Thyroid gland (tissue), 4 donors: ENCODE results near the gene STRADA. TPM values are rescaled to one million over a fixed set of nuclear protein-coding genes. Genes with fewer than 3 reads are reported as not detected.
A peak's percentile ranks its signal among the peaks of the same experiment; 100 is the strongest.

Experiments
- DNase-seq, 2 donors: peaks; one replicate each; pipeline ENCODE4 v3.0.0-alpha.2; 2019
- H3K27ac ChIP-seq, 3 donors: fragments of 200-600 bp; sonication (generic); 1 replicate in 2 of 3; 2 replicates in 1 of 3; pipeline ENCODE4 v1.5.1; 2016 to 2019; ENCODE audit warnings: mild to moderate bottlenecking in 1 of 3, moderate library complexity in 1 of 3
- H3K27me3 ChIP-seq: fragments of 200-600 bp; sonication (generic); one replicate; pipeline ENCODE4 v1.5.1; 2019
- H3K36me3 ChIP-seq, 2 donors: fragments of 200-600 bp; sonication (generic); one replicate each; pipeline ENCODE4 v1.5.1; 2016 to 2019
- H3K4me1 ChIP-seq, 2 donors: fragments of 200-600 bp; sonication (generic); one replicate each; pipeline ENCODE4 v1.5.1; 2017 to 2019
- H3K4me3 ChIP-seq, 3 donors: fragments of 200-600 bp; sonication (generic); replicated peaks in 1 of 3; 1 replicate in 2 of 3; 2 replicates in 1 of 3; pipeline ENCODE4 v1.5.1; 2016; ENCODE audit warnings: mild to moderate bottlenecking in 1 of 3
- H3K9me3 ChIP-seq: fragments of 200-600 bp; sonication (generic); one replicate; pipeline ENCODE4 v1.5.1; 2017
- CTCF ChIP-seq, 6 experiments: fragments of 200-600 bp in 3 of 6; fragments of 450-650 bp in 3 of 6; sonication (generic) in 3 of 6; IDR thresholded peaks; one replicate each; pipeline ENCODE4 v1.5.1; 2016 to 2019; ENCODE audit warnings: antibody characterized with exemption in 6 of 6, mild to moderate bottlenecking in 2 of 6, inconsistent platforms in 1 of 6, moderate library complexity in 1 of 6
- POLR2A ChIP-seq, 2 donors: fragments of 450-650 bp; IDR thresholded peaks; one replicate each; pipeline ENCODE4 v1.6.1; 2017; ENCODE audit warnings: antibody characterized with exemption in 2 of 2, mild to moderate bottlenecking in 2 of 2, moderate library complexity in 1 of 2
- WGBS, 2 donors: methylation state at CpG; one replicate each; pipeline ENCODE4 v1.1.5; 2017; 5-methylcytosine and 5-hydroxymethylcytosine counted together
- intact Hi-C: fragments of 100-400 bp; cut with DNase I; formaldehyde crosslinking; loops from one replicate; pipeline ENCODE4 v1.15.1; 2023
- total RNA-seq, 4 donors: library from RNA; depleted of rRNA; stranded (reverse); fragments of >200 nt; gene quantifications; one replicate each; pipeline ENCODE4 v1.2.3, GENCODE V29; 2016

The STRADA gene
- total RNA-seq, 4 donors from 2014 or later: 28.6 to 44.6 (median 32.2) TPM

- Histone ChIP-seq H3K4me3 (no peak overlapping the region), H3K9me3 (no peaks in the 10 kb centered on the region), H3K27ac (peak overlapping the region; percentile 12 to 60 (median 21)), H3K36me3 (peaks cover 3 to 5% of the 10 kb centered on the region in 2 donors), H3K4me1 (peaks cover 11 to 21% of the 10 kb centered on the region in 2 donors), H3K27me3 (no peaks in the 10 kb centered on the region)
- WGBS, 2 donors: 35 to 41% methylated on average over 3 of the region's 3 CpGs
- TF ChIP-seq POLR2A (IDR thresholded peaks at IDR 0.05): no peak
- TF ChIP-seq CTCF (IDR thresholded peaks at IDR 0.05): no peak
- DNase-seq: peak; percentile 75 to 80
- intact Hi-C loops: no loop called here
These were observed 83.8 kb downstream of the STRADA start for GRCh38 chr17:63657786-63658185.

DNA sequence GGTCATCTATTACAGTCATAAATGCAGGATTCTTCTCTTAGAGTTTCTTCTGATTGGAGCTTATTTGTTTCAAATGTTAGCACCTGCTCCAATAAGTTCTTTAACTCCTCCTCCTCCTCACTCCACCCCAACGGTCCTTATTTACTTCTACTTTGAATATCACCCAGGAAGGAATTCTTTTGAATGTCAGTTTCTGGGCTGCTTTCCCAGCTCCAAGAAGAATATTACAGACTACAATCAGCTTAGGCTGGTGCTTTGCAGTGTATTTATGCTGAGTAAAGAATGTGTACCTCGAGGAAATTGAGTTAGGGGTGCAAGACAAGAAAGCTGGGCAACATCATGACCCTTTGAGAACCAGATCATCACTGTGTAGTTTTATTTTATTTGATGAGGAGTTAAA, 88.5 kb downstream of the STRADA start:
- no peak for TF ChIP-seq CTCF (IDR thresholded peaks at IDR 0.05)
- TF ChIP-seq POLR2A (IDR thresholded peaks at IDR 0.05): no peak
- no peaks in the 10 kb centered on the region for H3K9me3 ChIP-seq
- no peak overlapping the region for H3K4me3 ChIP-seq
- no peak overlapping the region for H3K27ac ChIP-seq
- H3K36me3 ChIP-seq: peaks cover 6 to 7% of the 10 kb centered on the region in 2 donors
- peaks cover 1 to 12% of the 10 kb centered on the region in 2 donors for H3K4me1 ChIP-seq
- no peaks in the 10 kb centered on the region for H3K27me3 ChIP-seq
- intact Hi-C loops: no loop called here
- 58 to 81% methylated on average over 2 of the region's 2 CpGs for WGBS, 2 donors
- DNase-seq: no peak

Other genes with a start within 250 kb of the STRADA start
- under 1 TPM in 1 of 4 donors, not detected in 3; 0.67 TPM for gene KCNH6, start 218.4 kb downstream of the STRADA start, total RNA-seq
- gene DCAF7, start 191.3 kb downstream of the STRADA start, total RNA-seq: 10 to 100 TPM; 35.1 to 44.8 (median 40.5) TPM
- 10 to 100 TPM; 15.3 to 17.1 (median 16.0) TPM for gene TACO1, start 140.9 kb downstream of the STRADA start, total RNA-seq
- gene MAP3K3, start 119.4 kb downstream of the STRADA start, total RNA-seq: 10 to 100 TPM; 38.6 to 68.0 (median 43.8) TPM
- gene LIMD2, start 41.7 kb downstream of the STRADA start, total RNA-seq: 10 to 100 TPM in 1 of 4 donors, 1 to 10 TPM in 3; 3.9 to 10.7 (median 7.2) TPM
- gene CCDC47, start 31.8 kb upstream of the STRADA start, total RNA-seq: 100 to 1,000 TPM in 1 of 4 donors, 10 to 100 TPM in 3; 69.4 to 120 (median 85.1) TPM
- gene DDX42, start 32.4 kb upstream of the STRADA start, total RNA-seq: 100 to 1,000 TPM in 1 of 4 donors, 10 to 100 TPM in 3; 76.3 to 138 (median 89.1) TPM
- 10 to 100 TPM; 79.1 to 98.3 (median 86.4) TPM for gene PSMC5, start 85.6 kb upstream of the STRADA start, total RNA-seq
- 10 to 100 TPM; 37.8 to 64.7 (median 47.2) TPM for gene FTSJ3, start 85.9 kb upstream of the STRADA start, total RNA-seq
- gene SMARCD2, start 100.9 kb upstream of the STRADA start, total RNA-seq: 100 to 1,000 TPM in 1 of 4 donors, 10 to 100 TPM in 3; 75.0 to 101 (median 90.4) TPM
- not detected for gene CSH2, start 131.9 kb upstream of the STRADA start, total RNA-seq
- gene GH2, start 140.1 kb upstream of the STRADA start, total RNA-seq: not detected
- gene CSH1, start 154.8 kb upstream of the STRADA start, total RNA-seq: not detected
- gene CSHL1, start 169.5 kb upstream of the STRADA start, total RNA-seq: not detected
- not detected for gene GH1, start 177.0 kb upstream of the STRADA start, total RNA-seq
- 1 to 10 TPM in 2 of 4 donors, not detected in 2; 1.3 to 1.8 TPM for gene CD79B, start 190.5 kb upstream of the STRADA start, total RNA-seq
- 1 to 10 TPM; 2.4 to 7.1 (median 4.0) TPM for gene SCN4A, start 231.1 kb upstream of the STRADA start, total RNA-seq